ENCODE data around the gene ALDH2. TPM values are rescaled to one million over a fixed set of nuclear protein-coding genes. Genes with fewer than 3 reads are reported as not detected.
"Not testable (repeated sequence)": the region's sequence is repeated elsewhere in the genome, so short reads cannot be mapped to it uniquely, and the experiment has no call there.

Gene ALDH2
- total and polyA plus RNA-seq, 10 of the 15 experiments (the other 5 are each of a cell fraction or from before 2014, with no cell fraction given), result 1.4 to 16.4 (median 8.7) TPM

- H3K27ac ChIP-seq (ENCODE audit: control insufficient read depth, insufficient read depth); H3K36me3 ChIP-seq (ENCODE audit: control insufficient read depth in 2 of 2, insufficient read depth in 2 of 2, low read length in 1 of 2); H3K4me1 ChIP-seq (ENCODE audit: control insufficient read depth, insufficient read depth, low read length); H3K4me2 ChIP-seq (ENCODE audit: control insufficient read depth, insufficient read depth); ATAC-seq; DNase-seq (ENCODE audit: low read depth, low spot score); RAD21 ChIA-PET (ENCODE audit: unreplicated experiment); FAIRE-seq; SMC1A ChIA-PET (ENCODE audit: uncharacterized antibody, unreplicated experiment); POLR2A ChIA-PET; H3K9ac ChIP-seq (ENCODE audit: control insufficient read depth, insufficient read depth, low read length); H3K27me3 ChIP-seq (replicated peaks in 1 of 2; ENCODE audit: control insufficient read depth in 2 of 2, insufficient read depth in 2 of 2, low read length in 1 of 2); CTCF ChIA-PET; H2AFZ ChIP-seq (ENCODE audit: control insufficient read depth, low read depth, low read length); H3K9me3 ChIP-seq (replicated peaks; ENCODE audit: control insufficient read depth, insufficient read depth, low read length); H3K4me3 ChIP-seq; H3K79me2 ChIP-seq (ENCODE audit: control insufficient read depth, insufficient read depth, low read length); H4K20me1 ChIP-seq (ENCODE audit: control insufficient read depth, insufficient read depth); intact Hi-C loops (cut with micrococcal nuclease; ENCODE audit: unreplicated experiment); BruUV-seq (replicated peaks); in situ Hi-C loops (cut with MboI): not testable (repeated sequence)
- WGBS (ENCODE audit: insufficient coverage, insufficient replicate concordance, low lambda C conversion rate, missing lambda C conversion rate), result 95% methylated on average over 33 of the region's 46 CpGs
These were observed 42.9 kb upstream of the ALDH2 start for GRCh38 chr12:111723646-111724360.

- DNase-seq (ENCODE audit: low read depth, low spot score) (no peak), FAIRE-seq (no peak), ATAC-seq (no peak)
- no TSS peak for BruUV-seq (replicated peaks)
- in situ Hi-C loops (cut with MboI) (no loop called here), intact Hi-C loops (cut with micrococcal nuclease; ENCODE audit: unreplicated experiment) (no loop called here)
- CTCF ChIA-PET, result interaction anchor here (1.0 kb wide), 1 partner anchor 9 kb away, joined by 3 read pairs; no protein-coding TSS in a partner anchor
- no peak overlapping the region for H3K4me2 ChIP-seq (ENCODE audit: control insufficient read depth, insufficient read depth)
- H3K4me3 ChIP-seq, result no peak overlapping the region
- H3K27ac ChIP-seq (ENCODE audit: control insufficient read depth, insufficient read depth), result no peak overlapping the region
- H3K36me3 ChIP-seq (ENCODE audit: control insufficient read depth in 2 of 2, insufficient read depth in 2 of 2, low read length in 1 of 2), result no peaks in the 10 kb centered on the region; a peak in 1 of 4 replicates
- no peak overlapping the region for H2AFZ ChIP-seq (ENCODE audit: control insufficient read depth, low read depth, low read length)
- no peaks in the 10 kb centered on the region for H3K27me3 ChIP-seq (replicated peaks in 1 of 2; ENCODE audit: control insufficient read depth in 2 of 2, insufficient read depth in 2 of 2, low read length in 1 of 2)
- no peaks in the 10 kb centered on the region for H3K4me1 ChIP-seq (ENCODE audit: control insufficient read depth, insufficient read depth, low read length)
- WGBS (ENCODE audit: insufficient coverage, insufficient replicate concordance, low lambda C conversion rate, missing lambda C conversion rate), result 100% methylated on average over 2 of the region's 2 CpGs
- no peaks in the 10 kb centered on the region for H3K9me3 ChIP-seq (replicated peaks; ENCODE audit: control insufficient read depth, insufficient read depth, low read length)
- SMC1A ChIA-PET (ENCODE audit: uncharacterized antibody, unreplicated experiment), result interaction anchor here (1.5 kb wide), 1 partner anchor 84 kb away, joined by 5 read pairs; no protein-coding TSS in a partner anchor
- H4K20me1 ChIP-seq (ENCODE audit: control insufficient read depth, insufficient read depth), result no peaks in the 10 kb centered on the region
- POLR2A ChIA-PET, result no interaction called here
- H3K9ac ChIP-seq (ENCODE audit: control insufficient read depth, insufficient read depth, low read length), result no peak overlapping the region
- H3K79me2 ChIP-seq (ENCODE audit: control insufficient read depth, insufficient read depth, low read length), result no peaks in the 10 kb centered on the region
- no peak for TF ChIP-seq CEBPB (IDR thresholded peaks at IDR 0.05; ENCODE audit: borderline replicate concordance in 1 of 2, low read depth in 2 of 2, low read length in 2 of 2)
- TF ChIP-seq RB1 (IDR thresholded peaks at IDR 0.05; ENCODE audit: borderline replicate concordance), result no peak
- no peak for TF ChIP-seq BCL11A (IDR thresholded peaks at IDR 0.05; ENCODE audit: low read depth, low read length)
- TF ChIP-seq NR2F1 (conservative IDR thresholded peaks at IDR 0.05), result no peak
- TF ChIP-seq ZNF24 (IDR thresholded peaks at IDR 0.05), result no peak
- RAD21 ChIA-PET (ENCODE audit: unreplicated experiment), result no interaction called here
These were observed 37.9 kb upstream of the ALDH2 start for GRCh38 chr12:111728795-111729194.

All from GM12878 (cell line).